ENCODE data around the gene SCLY. TPM values are rescaled to one million over a fixed set of nuclear protein-coding genes. Genes with fewer than 3 reads are reported as not detected.

The SCLY gene
- total RNA-seq, 1 experiment from 2014 or later, result 28.7 TPM

DNA sequence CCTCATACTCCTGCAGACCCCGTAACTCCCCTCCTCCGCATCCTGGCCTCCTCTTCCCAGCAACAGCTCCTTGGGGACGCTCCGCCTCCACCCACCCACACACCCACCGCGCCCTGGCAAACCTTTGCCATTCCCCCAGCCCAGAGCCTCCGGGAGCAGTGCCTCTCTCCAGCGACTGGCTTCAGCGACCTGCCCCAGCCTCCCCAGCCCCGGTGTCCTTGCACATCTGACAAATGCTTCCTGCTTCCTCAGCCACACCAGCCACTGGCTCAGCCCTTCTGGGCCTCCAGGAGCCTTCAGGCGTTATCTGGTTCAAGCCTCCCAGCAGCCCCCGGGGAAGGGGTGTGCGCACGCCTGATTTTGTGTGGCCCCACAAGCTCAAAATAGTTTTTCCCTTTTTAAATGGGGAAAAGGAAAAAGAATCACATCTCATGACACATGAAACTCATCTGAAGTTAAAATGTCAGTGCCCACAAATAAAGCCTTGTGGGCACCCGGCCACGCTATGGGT lies 53.6 kb downstream of the SCLY start:
- Histone ChIP-seq H3K9me3 (ENCODE audit: control insufficient read depth in 1 of 2, insufficient read depth in 1 of 2, low read depth in 1 of 2, low read length in 2 of 2) (no peaks in the 10 kb centered on the region), H3K27ac (ENCODE audit: low read depth, low read length) (no peak overlapping the region), H4K20me1 (ENCODE audit: insufficient read depth) (no peaks in the 10 kb centered on the region), H3K9me2 (ENCODE audit: insufficient read depth) (no peaks in the 10 kb centered on the region), H3K4me1 (ENCODE audit: control insufficient read depth in 1 of 2, insufficient read depth in 2 of 2, low read length in 2 of 2) (peaks cover 0 to 3% of the 10 kb centered on the region in 2 experiments; a peak in 1 of 4 replicates), H3K79me2 (ENCODE audit: insufficient read depth, low read length) (no peaks in the 10 kb centered on the region), H3K9ac (ENCODE audit: low read length) (no peak overlapping the region), H2AFZ (ENCODE audit: low read depth, low read length, poor library complexity, severe bottlenecking) (no peak overlapping the region), H3K4me2 (ENCODE audit: low read length) (no peak overlapping the region), H3K36me3 (ENCODE audit: control insufficient read depth in 1 of 2, insufficient read depth in 2 of 2, low read length in 2 of 2) (no peaks in the 10 kb centered on the region), H3K4me3 (replicated peaks in 1 of 2; ENCODE audit: low read depth in 1 of 2, low read length in 2 of 2) (no peak overlapping the region), H3K27me3 (ENCODE audit: insufficient read depth, low read length) (no peaks in the 10 kb centered on the region; the same call in 1 of the 2 replicates)
- ChIA-PET POLR2A (no interaction called here), RAD21 (ENCODE audit: low non-redundant PET in 1 of 2, low total read pairs in 2 of 2, uncharacterized antibody in 2 of 2, unreplicated experiment in 2 of 2) (no interaction called here), CTCF (no interaction called here)
- ATAC-seq (no peak), DNase-seq (ENCODE audit: low read depth, low spot score) (no peak)
- no peak for TF ChIP-seq EZH2 (IDR thresholded peaks at IDR 0.05)
- TF ChIP-seq, protein P1, sequence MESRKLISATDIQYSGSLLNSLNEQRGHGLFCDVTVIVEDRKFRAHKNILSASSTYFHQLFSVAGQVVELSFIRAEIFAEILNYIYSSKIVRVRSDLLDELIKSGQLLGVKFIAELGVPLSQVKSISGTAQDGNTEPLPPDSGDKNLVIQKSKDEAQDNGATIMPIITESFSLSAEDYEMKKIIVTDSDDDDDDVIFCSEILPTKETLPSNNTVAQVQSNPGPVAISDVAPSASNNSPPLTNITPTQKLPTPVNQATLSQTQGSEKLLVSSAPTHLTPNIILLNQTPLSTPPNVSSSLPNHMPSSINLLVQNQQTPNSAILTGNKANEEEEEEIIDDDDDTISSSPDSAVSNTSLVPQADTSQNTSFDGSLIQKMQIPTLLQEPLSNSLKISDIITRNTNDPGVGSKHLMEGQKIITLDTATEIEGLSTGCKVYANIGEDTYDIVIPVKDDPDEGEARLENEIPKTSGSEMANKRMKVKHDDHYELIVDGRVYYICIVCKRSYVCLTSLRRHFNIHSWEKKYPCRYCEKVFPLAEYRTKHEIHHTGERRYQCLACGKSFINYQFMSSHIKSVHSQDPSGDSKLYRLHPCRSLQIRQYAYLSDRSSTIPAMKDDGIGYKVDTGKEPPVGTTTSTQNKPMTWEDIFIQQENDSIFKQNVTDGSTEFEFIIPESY (IDR thresholded peaks at IDR 0.05; ENCODE audit: extremely low read depth, insufficient replicate concordance, low read length), result no peak
- no peak for TF ChIP-seq SIN3A (IDR thresholded peaks at IDR 0.05; ENCODE audit: low read depth)
- no peak for TF ChIP-seq EGR1 (IDR thresholded peaks at IDR 0.05; ENCODE audit: low read depth)
- TF ChIP-seq SP1 (IDR thresholded peaks at IDR 0.05; ENCODE audit: low read depth), result no peak
- TF ChIP-seq, protein P2, sequence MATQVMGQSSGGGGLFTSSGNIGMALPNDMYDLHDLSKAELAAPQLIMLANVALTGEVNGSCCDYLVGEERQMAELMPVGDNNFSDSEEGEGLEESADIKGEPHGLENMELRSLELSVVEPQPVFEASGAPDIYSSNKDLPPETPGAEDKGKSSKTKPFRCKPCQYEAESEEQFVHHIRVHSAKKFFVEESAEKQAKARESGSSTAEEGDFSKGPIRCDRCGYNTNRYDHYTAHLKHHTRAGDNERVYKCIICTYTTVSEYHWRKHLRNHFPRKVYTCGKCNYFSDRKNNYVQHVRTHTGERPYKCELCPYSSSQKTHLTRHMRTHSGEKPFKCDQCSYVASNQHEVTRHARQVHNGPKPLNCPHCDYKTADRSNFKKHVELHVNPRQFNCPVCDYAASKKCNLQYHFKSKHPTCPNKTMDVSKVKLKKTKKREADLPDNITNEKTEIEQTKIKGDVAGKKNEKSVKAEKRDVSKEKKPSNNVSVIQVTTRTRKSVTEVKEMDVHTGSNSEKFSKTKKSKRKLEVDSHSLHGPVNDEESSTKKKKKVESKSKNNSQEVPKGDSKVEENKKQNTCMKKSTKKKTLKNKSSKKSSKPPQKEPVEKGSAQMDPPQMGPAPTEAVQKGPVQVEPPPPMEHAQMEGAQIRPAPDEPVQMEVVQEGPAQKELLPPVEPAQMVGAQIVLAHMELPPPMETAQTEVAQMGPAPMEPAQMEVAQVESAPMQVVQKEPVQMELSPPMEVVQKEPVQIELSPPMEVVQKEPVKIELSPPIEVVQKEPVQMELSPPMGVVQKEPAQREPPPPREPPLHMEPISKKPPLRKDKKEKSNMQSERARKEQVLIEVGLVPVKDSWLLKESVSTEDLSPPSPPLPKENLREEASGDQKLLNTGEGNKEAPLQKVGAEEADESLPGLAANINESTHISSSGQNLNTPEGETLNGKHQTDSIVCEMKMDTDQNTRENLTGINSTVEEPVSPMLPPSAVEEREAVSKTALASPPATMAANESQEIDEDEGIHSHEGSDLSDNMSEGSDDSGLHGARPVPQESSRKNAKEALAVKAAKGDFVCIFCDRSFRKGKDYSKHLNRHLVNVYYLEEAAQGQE (IDR thresholded peaks at IDR 0.05; ENCODE audit: low read depth), result no peak
- TF ChIP-seq, protein P3, sequence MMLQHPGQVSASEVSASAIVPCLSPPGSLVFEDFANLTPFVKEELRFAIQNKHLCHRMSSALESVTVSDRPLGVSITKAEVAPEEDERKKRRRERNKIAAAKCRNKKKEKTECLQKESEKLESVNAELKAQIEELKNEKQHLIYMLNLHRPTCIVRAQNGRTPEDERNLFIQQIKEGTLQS (IDR thresholded peaks at IDR 0.05), result no peak
- TF ChIP-seq SRF (IDR thresholded peaks at IDR 0.05; ENCODE audit: low read depth), result no peak
- intact Hi-C loops (cut with micrococcal nuclease), result no loop called here
- BruUV-seq (replicated peaks), result no TSS peak
